ENCODE data around the gene PI4K2A. TPM values are rescaled to one million over a fixed set of nuclear protein-coding genes. Genes with fewer than 3 reads are reported as not detected.

Gene PI4K2A
- total RNA-seq, 3 donors from 2014 or later = 18.0 to 24.8 (median 21.5) TPM

DNA sequence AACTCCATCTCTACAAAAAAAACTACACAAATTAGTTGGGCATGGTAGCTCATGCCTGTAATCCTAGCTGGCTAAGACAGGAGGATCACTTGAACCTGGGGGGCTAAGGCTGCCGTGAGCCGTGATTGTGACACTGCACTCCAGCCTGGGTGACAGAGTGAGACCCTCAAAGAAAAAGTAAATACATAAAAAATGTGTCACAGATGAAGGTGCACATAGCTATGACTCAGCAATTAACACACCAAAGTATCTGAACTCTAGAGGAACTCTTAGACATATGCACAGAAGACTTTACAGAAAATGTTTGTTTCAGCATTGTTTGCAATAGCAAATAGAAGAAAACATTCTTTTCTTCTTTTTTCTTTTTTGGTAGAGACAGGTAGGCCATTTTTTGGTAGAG is 42.7 kb upstream of the PI4K2A start:
- intact Hi-C loops (cut with DNase I; ENCODE audit: low total_unique reads) = no loop called here
- no peaks in the 10 kb centered on the region for H3K27me3 ChIP-seq
- H3K4me3 ChIP-seq = no peak overlapping the region
- H3K36me3 ChIP-seq = no peaks in the 10 kb centered on the region
- DNase-seq (ENCODE audit: low spot score in 2 of 2) = no peak
- H3K4me1 ChIP-seq = no peaks in the 10 kb centered on the region
- TF ChIP-seq POLR2AphosphoS5 (IDR thresholded peaks at IDR 0.05) (no peak), POLR2A (IDR thresholded peaks at IDR 0.05) (no peak)
- TF ChIP-seq, protein P1, sequence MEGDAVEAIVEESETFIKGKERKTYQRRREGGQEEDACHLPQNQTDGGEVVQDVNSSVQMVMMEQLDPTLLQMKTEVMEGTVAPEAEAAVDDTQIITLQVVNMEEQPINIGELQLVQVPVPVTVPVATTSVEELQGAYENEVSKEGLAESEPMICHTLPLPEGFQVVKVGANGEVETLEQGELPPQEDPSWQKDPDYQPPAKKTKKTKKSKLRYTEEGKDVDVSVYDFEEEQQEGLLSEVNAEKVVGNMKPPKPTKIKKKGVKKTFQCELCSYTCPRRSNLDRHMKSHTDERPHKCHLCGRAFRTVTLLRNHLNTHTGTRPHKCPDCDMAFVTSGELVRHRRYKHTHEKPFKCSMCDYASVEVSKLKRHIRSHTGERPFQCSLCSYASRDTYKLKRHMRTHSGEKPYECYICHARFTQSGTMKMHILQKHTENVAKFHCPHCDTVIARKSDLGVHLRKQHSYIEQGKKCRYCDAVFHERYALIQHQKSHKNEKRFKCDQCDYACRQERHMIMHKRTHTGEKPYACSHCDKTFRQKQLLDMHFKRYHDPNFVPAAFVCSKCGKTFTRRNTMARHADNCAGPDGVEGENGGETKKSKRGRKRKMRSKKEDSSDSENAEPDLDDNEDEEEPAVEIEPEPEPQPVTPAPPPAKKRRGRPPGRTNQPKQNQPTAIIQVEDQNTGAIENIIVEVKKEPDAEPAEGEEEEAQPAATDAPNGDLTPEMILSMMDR (IDR thresholded peaks at IDR 0.05) = no peak
- H3K9me3 ChIP-seq = no peaks in the 10 kb centered on the region
- no peak overlapping the region for H3K27ac ChIP-seq

DNA sequence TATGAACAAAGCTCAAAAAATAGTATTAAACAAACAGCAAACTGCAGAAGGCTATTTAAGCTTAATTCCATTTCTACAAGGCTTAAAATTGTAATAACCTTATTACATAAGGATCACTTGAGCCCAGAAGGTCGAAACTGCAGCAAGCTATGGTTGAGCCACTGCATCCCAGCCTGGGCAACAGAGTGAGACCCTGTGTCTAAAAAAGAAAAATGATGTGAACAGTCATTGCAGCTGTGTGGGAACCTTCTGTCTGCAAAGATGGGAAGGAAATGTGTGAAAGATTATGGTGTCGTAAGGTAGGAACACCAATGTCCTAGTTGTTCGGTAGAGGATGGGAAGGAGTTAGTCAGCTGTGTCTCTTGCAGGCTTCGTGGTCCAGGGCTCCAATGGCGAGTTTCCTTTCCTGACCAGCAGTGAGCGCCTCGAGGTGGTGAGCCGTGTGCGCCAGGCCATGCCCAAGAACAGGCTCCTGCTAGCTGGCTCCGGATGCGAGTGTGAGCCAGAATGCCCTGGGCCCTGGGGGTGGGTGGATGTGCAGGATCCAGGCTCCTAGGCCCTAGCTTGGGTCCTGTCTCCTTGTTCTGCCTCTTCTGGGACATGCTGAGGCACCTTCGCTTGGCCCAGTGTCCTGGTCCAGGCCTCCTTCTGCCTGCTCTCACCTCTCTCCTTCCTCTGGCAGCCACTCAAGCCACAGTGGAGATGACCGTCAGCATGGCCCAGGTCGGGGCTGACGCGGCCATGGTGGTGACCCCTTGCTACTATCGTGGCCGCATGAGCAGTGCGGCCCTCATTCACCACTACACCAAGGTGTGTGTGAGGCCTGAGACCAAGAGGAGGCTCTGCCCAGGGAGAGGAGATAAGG is 41.8 kb upstream of the PI4K2A start:
- H3K27ac ChIP-seq = no peak overlapping the region
- H3K4me1 ChIP-seq = no peaks in the 10 kb centered on the region
- intact Hi-C loops (cut with DNase I; ENCODE audit: low total_unique reads) = no loop called here

DNA sequence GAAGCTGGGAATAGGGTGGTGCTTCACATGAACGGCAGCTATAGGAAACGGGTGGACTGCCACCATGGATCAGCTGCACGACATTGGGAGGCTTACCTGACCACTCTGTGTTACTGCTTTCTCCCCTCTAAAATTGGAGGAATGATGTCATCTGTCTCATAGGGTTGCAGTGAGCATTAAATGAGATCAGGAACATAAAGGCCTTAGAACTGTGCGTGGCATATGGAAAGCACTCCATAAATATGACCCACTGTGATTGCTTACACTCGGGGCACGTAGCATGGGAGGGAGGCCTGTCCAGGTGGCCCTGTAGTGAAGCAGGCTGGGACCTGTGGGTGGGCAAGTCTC is 41.2 kb upstream of the PI4K2A start:
- no peak for TF ChIP-seq POLR2A (IDR thresholded peaks at IDR 0.05)
- no peak for TF ChIP-seq POLR2AphosphoS5 (IDR thresholded peaks at IDR 0.05)
- TF ChIP-seq, protein P1 (IDR thresholded peaks at IDR 0.05) = no peak
- Histone ChIP-seq H3K4me3 (no peak overlapping the region), H3K4me1 (no peaks in the 10 kb centered on the region), H3K27me3 (no peaks in the 10 kb centered on the region), H3K9me3 (no peaks in the 10 kb centered on the region), H3K36me3 (no peaks in the 10 kb centered on the region), H3K27ac (no peak overlapping the region)
- no peak for DNase-seq (ENCODE audit: low spot score in 2 of 2)
- intact Hi-C loops (cut with DNase I; ENCODE audit: low total_unique reads) = no loop called here

More for the DNA sequence above, 41.8 kb upstream of the PI4K2A start:
- Histone ChIP-seq H3K27me3 (no peaks in the 10 kb centered on the region), H3K4me3 (no peak overlapping the region), H3K9me3 (no peaks in the 10 kb centered on the region), H3K36me3 (no peaks in the 10 kb centered on the region)
- DNase-seq (ENCODE audit: low spot score in 2 of 2) = peak in 1 of 2 donors; percentile 34
- TF ChIP-seq, protein P1 (IDR thresholded peaks at IDR 0.05) = no peak
- TF ChIP-seq POLR2A (IDR thresholded peaks at IDR 0.05) = no peak
- no peak for TF ChIP-seq POLR2AphosphoS5 (IDR thresholded peaks at IDR 0.05)

DNA sequence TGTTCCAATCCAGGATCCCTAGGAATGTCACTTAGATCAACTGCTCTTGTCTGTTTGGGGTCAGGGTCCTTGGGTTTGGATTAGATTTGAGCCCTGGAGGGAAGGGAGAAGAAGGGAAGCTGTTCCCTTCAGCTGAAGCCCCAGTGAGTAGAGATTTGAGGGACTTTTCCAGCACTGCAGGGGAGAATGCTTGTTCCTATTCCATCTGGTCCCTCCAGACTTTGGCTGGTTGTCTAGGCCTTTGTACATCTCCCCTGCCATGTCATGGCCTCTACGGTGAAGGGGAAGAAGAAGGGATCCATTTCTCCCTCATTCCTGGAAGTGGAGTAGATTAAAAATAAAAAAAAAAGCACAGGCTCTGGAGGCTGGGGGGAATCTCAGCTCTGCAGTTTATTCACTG is 39.9 kb upstream of the PI4K2A start:
- no peak overlapping the region for H3K27ac ChIP-seq
- no peaks in the 10 kb centered on the region for H3K9me3 ChIP-seq
- no peaks in the 10 kb centered on the region for H3K36me3 ChIP-seq
- TF ChIP-seq POLR2AphosphoS5 (IDR thresholded peaks at IDR 0.05) (no peak), POLR2A (IDR thresholded peaks at IDR 0.05) (no peak)
- TF ChIP-seq, protein P1 (IDR thresholded peaks at IDR 0.05) = no peak
- intact Hi-C loops (cut with DNase I; ENCODE audit: low total_unique reads) = no loop called here
- H3K27me3 ChIP-seq = no peaks in the 10 kb centered on the region
- DNase-seq (ENCODE audit: low spot score in 2 of 2) = no peak
- no peak overlapping the region for H3K4me3 ChIP-seq
- no peaks in the 10 kb centered on the region for H3K4me1 ChIP-seq

Data from breast epithelium (tissue), 4 donors.